Right atrium auricular region (tissue), 2 donors: ENCODE results near the gene RAI1. TPM values are rescaled to one million over a fixed set of nuclear protein-coding genes. Genes with fewer than 3 reads are reported as not detected.

Experiments
- DNase-seq: peaks from one replicate; pipeline ENCODE4 v3.0.0-alpha.2; 2019; ENCODE audit warnings: low spot score
- H3K27ac ChIP-seq, 2 donors: fragments of 200-600 bp; sonication (generic); 1 replicate in 1 of 2; 2 replicates in 1 of 2; pipeline ENCODE4 v1.5.1; 2016 to 2019
- H3K27me3 ChIP-seq, 2 donors: fragments of 200-600 bp; sonication (generic); one replicate each; pipeline versions ENCODE4 v1.5.1 to v1.6.0; 2017 to 2019
- H3K36me3 ChIP-seq: fragments of 200-600 bp; sonication (generic); one replicate; pipeline ENCODE4 v1.5.1; 2016
- H3K4me1 ChIP-seq, 2 donors: fragments of 200-600 bp; sonication (generic); one replicate each; pipeline versions ENCODE4 v1.5.1 to v1.6.0; 2017 to 2019
- H3K4me3 ChIP-seq, 2 donors: fragments of 200-600 bp; sonication (generic); 1 replicate in 1 of 2; 2 replicates in 1 of 2; pipeline ENCODE4 v1.5.1; 2017 to 2019; ENCODE audit warnings: mild to moderate bottlenecking in 1 of 2, moderate library complexity in 1 of 2
- H3K9me3 ChIP-seq, 2 donors: fragments of 200-600 bp; sonication (generic); one replicate each; pipeline ENCODE4 v1.5.1; 2019
- total RNA-seq, 2 donors: library from RNA; depleted of rRNA; stranded (reverse); fragments of >200 nt; gene quantifications; one replicate each; pipeline ENCODE4 v1.1.0, GENCODE V29; 2016
- TF ChIP-seq, protein P1 (sequence below), 2 donors: fragments of 200-600 bp; sonication (generic); IDR thresholded peaks; one replicate each; pipeline ENCODE4 v1.5.1; 2019; ENCODE audit warnings: antibody characterized with exemption in 2 of 2

The RAI1 gene
- total RNA-seq, 2 donors from 2014 or later, result 23.8 to 24.9 TPM

DNA sequence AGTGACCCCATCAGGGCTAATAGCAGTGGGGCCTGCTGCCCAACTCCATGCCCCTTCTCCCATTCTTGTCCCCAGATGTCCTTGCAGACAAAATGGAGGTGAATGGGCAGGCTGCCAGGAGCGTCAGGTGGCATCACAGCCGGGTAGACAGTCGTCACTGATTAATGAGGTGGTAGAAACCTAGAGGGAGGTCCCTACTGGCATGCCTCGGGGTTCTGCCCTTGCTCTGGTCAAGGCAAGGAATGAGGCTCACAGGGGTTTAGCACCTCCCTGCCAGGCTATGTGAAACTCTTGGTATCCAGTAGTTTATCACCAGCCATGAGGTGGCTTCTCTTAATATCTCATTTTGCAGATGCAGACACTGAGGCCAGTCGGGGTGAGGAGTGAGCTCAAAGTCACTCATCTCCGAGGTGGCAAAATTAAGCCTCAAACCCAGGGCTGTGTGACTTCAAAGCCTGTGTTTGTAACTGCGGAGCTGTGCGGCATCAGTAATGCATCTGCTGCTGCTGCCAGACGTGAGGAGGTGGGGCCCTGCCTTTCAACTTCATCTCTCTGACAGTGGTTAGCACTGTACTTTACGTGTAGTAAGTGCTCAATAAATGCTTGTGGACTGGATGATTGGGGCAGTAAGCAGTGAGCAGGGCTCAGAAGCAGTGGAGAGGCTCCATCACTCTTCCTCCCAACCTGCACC, 21.3 kb downstream of the RAI1 start:
- H3K27ac ChIP-seq, result no peak overlapping the region
- no peaks in the 10 kb centered on the region for H3K27me3 ChIP-seq
- TF ChIP-seq, protein P1, sequence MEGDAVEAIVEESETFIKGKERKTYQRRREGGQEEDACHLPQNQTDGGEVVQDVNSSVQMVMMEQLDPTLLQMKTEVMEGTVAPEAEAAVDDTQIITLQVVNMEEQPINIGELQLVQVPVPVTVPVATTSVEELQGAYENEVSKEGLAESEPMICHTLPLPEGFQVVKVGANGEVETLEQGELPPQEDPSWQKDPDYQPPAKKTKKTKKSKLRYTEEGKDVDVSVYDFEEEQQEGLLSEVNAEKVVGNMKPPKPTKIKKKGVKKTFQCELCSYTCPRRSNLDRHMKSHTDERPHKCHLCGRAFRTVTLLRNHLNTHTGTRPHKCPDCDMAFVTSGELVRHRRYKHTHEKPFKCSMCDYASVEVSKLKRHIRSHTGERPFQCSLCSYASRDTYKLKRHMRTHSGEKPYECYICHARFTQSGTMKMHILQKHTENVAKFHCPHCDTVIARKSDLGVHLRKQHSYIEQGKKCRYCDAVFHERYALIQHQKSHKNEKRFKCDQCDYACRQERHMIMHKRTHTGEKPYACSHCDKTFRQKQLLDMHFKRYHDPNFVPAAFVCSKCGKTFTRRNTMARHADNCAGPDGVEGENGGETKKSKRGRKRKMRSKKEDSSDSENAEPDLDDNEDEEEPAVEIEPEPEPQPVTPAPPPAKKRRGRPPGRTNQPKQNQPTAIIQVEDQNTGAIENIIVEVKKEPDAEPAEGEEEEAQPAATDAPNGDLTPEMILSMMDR (IDR thresholded peaks at IDR 0.05), result no peak
- no peak overlapping the region for H3K4me3 ChIP-seq
- no peak for DNase-seq
- peaks cover 0 to 71% of the 10 kb centered on the region in 2 donors for H3K4me1 ChIP-seq
- H3K36me3 ChIP-seq, result no peaks in the 10 kb centered on the region
- H3K9me3 ChIP-seq, result no peaks in the 10 kb centered on the region

DNA sequence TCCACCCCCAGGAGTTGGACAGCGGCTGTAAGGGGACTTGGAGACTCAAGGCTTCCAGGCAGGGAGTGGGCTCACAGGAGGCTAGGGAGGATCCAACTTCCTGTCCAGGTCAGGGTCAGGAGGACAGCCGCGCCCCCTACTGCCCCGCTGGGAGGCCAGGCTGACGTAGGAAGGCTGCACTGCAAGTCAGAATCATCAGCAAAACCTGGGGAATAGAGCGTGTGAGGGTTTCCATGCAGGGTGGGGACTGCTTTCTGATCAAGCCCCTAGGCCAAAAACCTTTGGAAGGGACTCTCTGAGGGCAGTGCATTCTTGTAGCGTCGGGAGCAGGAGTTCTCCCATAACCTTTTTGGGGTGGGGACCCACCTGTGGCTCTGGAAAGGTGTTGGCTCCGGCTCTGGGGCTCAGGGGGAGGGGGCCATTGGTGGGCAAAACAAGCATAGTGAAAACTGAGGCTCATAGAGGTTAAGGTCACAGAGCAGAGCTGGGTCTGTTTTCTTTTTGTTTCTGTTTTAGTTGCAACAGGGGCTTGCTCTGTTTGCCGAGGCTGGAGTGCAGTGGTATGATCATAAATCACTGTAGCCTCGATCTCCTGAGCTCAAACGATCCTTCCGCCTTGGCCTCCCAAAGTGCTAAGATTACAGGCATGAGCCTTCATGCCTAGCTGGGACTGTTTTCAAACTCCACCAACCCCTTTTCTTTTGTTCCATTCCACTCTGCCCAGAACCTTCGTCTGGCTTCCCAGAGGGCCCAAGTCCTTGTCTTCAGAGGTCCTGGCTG, 22.1 kb downstream of the RAI1 start:
- Histone ChIP-seq H3K4me1 (peaks cover 0 to 64% of the 10 kb centered on the region in 2 donors), H3K27me3 (no peaks in the 10 kb centered on the region), H3K4me3 (no peak overlapping the region), H3K36me3 (no peaks in the 10 kb centered on the region), H3K9me3 (no peaks in the 10 kb centered on the region), H3K27ac (peak overlapping the region in 1 of 2 donors; percentile 13)
- DNase-seq, result no peak
- TF ChIP-seq, protein P1 (IDR thresholded peaks at IDR 0.05), result peak in 1 of 2 donors; percentile 31

DNA sequence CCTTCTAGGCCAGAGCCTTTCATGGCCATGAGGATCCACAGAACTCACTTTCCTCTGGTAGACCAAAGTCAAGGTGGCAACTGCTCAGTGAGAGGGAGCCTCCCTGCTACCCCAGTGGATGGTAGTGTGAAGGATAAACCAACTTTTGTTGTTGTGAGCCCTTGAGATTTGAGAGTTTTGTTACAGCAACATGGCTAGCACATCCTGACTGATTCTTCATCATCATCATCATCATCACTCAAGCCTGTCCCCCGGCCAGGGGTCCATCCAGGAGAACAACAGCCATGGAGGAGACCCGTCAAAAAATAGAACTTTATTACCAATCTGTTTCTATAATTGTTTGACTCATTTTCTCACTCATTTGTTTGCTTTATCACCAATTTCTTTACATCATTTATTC, 23.7 kb downstream of the RAI1 start:
- no peaks in the 10 kb centered on the region for H3K36me3 ChIP-seq
- no peak overlapping the region for H3K27ac ChIP-seq
- peaks cover 0 to 48% of the 10 kb centered on the region in 2 donors for H3K4me1 ChIP-seq
- no peak for DNase-seq
- H3K4me3 ChIP-seq, result no peak overlapping the region
- no peaks in the 10 kb centered on the region for H3K9me3 ChIP-seq
- TF ChIP-seq, protein P1 (IDR thresholded peaks at IDR 0.05), result no peak
- H3K27me3 ChIP-seq, result no peaks in the 10 kb centered on the region

DNA sequence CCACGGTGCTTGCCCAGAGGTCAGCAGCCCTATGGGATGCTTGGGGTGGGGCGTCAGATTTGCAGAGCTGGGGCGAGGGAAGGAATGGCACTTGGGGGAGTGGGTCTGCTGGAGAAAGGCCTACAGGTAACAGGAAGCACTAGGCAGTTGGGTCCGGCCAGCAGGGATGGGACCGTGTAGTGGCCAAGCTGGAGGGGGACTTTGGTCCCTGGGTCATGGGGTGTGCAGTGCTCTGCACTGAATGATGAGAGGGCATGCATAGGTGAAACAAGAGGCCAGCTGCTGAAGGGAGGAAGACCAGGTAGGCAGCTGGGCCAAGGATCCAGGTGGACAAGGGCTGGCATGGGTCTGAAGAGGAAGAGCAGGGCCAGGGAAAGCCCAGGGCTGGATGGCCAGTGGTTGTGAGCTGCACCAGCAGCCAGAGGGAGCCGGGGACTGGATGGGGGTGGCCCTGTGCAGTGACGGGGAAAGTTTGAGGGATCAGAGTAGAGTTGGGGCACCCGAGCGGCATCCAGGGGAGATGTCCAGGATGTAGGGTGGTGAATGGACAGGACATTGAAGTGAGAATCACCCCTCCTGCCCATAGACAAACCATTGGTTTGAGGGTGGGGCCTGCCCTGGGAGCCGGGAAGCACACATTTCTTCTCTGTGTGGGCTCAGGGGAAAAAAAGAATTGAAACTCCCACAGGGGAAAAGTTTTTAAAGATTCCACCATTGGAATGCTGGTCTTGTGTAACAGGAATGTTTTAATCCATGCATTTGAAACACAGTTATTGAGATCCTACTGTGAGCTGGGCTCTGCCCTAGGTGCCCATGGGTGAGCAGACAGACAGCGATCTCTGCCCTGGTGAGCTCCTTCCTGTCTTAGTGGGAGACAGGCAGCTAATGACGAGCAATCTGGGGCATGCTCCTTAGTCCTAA, 25.1 kb downstream of the RAI1 start:
- TF ChIP-seq, protein P1 (IDR thresholded peaks at IDR 0.05), result no peak
- no peak for DNase-seq
- peaks cover 0 to 48% of the 10 kb centered on the region in 2 donors for H3K4me1 ChIP-seq
- no peaks in the 10 kb centered on the region for H3K36me3 ChIP-seq
- no peak overlapping the region for H3K4me3 ChIP-seq
- H3K9me3 ChIP-seq, result no peaks in the 10 kb centered on the region
- no peak overlapping the region for H3K27ac ChIP-seq
- no peaks in the 10 kb centered on the region for H3K27me3 ChIP-seq

DNA sequence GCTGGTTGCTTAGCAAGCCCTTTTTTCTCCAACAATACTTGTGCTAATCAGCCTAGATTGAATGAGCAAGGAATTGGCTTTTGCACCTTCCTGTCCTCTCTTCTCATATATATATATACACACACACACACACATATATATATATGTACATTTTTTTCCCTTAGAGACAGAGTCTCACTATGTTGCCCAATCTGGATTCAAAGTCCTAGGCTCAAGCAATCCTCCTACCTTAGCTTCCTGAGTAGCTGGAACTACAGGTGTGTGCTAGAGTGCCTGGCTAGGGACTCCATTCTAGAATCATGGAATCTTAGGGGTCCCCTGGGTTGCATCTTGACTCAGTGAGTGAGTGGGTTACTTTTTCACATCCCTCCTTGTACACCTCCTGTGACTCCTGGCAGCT, 27.0 kb downstream of the RAI1 start:
- no peak for DNase-seq
- H3K4me1 ChIP-seq, result peaks cover 0 to 47% of the 10 kb centered on the region in 2 donors
- H3K4me3 ChIP-seq, result no peak overlapping the region
- no peaks in the 10 kb centered on the region for H3K9me3 ChIP-seq
- H3K27me3 ChIP-seq, result no peaks in the 10 kb centered on the region
- H3K27ac ChIP-seq, result no peak overlapping the region
- TF ChIP-seq, protein P1 (IDR thresholded peaks at IDR 0.05), result no peak
- H3K36me3 ChIP-seq, result no peaks in the 10 kb centered on the region
